ENCODE measurements around the gene RNF215. TPM values are rescaled to one million over a fixed set of nuclear protein-coding genes. Genes with fewer than 3 reads are reported as not detected.

The RNF215 gene
- total and polyA plus RNA-seq, 10 of the 15 experiments (the other 5 are each of a cell fraction or from before 2014, with no cell fraction given) = 0.31 to 7.6 (median 3.0) TPM; not detected in 1

DNA sequence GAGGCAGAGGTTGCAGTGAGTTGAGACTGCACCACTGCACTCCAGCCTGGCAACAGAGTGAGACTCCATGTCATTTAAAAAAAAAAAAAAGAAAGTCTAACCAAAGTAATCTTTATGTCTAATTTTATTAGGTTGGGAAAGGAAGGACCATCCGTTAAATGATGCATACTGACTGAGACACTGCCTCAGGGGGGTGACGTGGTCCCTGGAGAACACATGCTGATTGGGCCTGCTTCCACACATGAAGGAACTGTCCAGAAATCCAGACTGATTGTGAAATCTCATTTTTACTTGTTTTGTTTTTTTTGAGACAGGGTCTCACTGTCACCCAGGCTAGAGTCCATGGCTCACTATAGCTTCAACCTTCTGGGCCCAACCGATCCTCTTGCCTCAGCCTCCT lies 36.0 kb downstream of the RNF215 start (continued):
- TF ChIP-seq CHD4 (IDR thresholded peaks at IDR 0.05) = no peak

DNA sequence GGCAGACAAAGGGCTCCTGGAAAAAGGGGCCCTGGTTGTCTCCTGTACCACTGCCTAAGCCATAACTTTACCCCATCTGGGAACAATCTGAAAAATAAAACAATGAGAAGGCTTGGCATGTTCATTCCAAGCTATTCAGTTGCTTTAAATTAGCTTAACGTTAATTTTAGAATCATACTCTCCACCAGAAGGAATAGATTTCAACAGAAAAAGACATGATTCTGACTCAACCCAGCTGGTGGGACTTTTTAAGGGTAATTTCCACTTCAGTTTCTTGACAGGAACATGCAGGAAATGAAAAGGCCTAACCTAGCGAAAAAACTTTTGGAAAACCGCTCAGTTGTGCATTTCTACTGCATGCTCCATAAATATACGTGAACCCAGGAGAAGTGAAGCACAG lies 38.4 kb downstream of the RNF215 start:
- no TSS peak for BruUV-seq (replicated peaks)
- CTCF ChIA-PET = interaction anchor here (1.2 to 6.0 kb wide), 4 partner anchors 11 to 86 kb away, joined by 3 to 44 read pairs (median 4); partner anchors contain the start of genes CASTOR1 and RNF215
- peak overlapping the region; percentile 77 for H3K27ac ChIP-seq (ENCODE audit: control insufficient read depth, insufficient read depth)
- H3K9me3 ChIP-seq (replicated peaks; ENCODE audit: control insufficient read depth, insufficient read depth, low read length) = no peaks in the 10 kb centered on the region
- WGBS (ENCODE audit: insufficient coverage, insufficient replicate concordance, low lambda C conversion rate, missing lambda C conversion rate) = 22% methylated on average over 4 of the region's 4 CpGs
- H3K27me3 ChIP-seq (replicated peaks in 1 of 2; ENCODE audit: control insufficient read depth in 2 of 2, insufficient read depth in 2 of 2, low read length in 1 of 2) = no peaks in the 10 kb centered on the region
- peaks cover 53% of the 10 kb centered on the region for H3K79me2 ChIP-seq (ENCODE audit: control insufficient read depth, insufficient read depth, low read length)
- H3K9ac ChIP-seq (ENCODE audit: control insufficient read depth, insufficient read depth, low read length) = peak overlapping the region; percentile 24; the same call in 1 of the 2 replicates
- intact Hi-C loops (cut with micrococcal nuclease; ENCODE audit: unreplicated experiment) = no loop called here
- RAD21 ChIA-PET (ENCODE audit: unreplicated experiment) = interaction anchor here (0.6 to 3.4 kb wide), 5 partner anchors 22 to 61 kb away, joined by 3 to 22 read pairs (median 5); partner anchors contain the start of genes RNF215 and TBC1D10A
- POLR2A ChIA-PET = interaction anchor here (0.6 to 5.7 kb wide), 7 partner anchors 8 to 153 kb away, joined by 3 to 27 read pairs (median 5); partner anchors contain the start of gene TBC1D10A
- SMC1A ChIA-PET (ENCODE audit: uncharacterized antibody, unreplicated experiment) = interaction anchor here (0.6 to 1.4 kb wide), 2 partner anchors 44 to 60 kb away, joined by 3 to 4 read pairs; no protein-coding TSS in a partner anchor
- H3K4me3 ChIP-seq = peak overlapping the region; percentile 28; the same call in 1 of the 2 replicates
- FAIRE-seq (no peak), DNase-seq (ENCODE audit: low read depth, low spot score) (no peak), ATAC-seq (peak; percentile 41)
- no peaks in the 10 kb centered on the region for H4K20me1 ChIP-seq (ENCODE audit: control insufficient read depth, insufficient read depth)
- peaks cover 13% of the 10 kb centered on the region for H3K4me1 ChIP-seq (ENCODE audit: control insufficient read depth, insufficient read depth, low read length)
- peak overlapping the region; percentile 49 for H3K4me2 ChIP-seq (ENCODE audit: control insufficient read depth, insufficient read depth)
- no peak overlapping the region for H2AFZ ChIP-seq (ENCODE audit: control insufficient read depth, low read depth, low read length)
- in situ Hi-C loops (cut with MboI) = no loop called here
- H3K36me3 ChIP-seq (ENCODE audit: control insufficient read depth in 2 of 2, insufficient read depth in 2 of 2, low read length in 1 of 2) = peaks cover 26 to 40% of the 10 kb centered on the region in 2 experiments
- no peak for TF ChIP-seq PML (IDR thresholded peaks at IDR 0.05; ENCODE audit: low read length)
- no peak for TF ChIP-seq KLF5 (IDR thresholded peaks at IDR 0.05; ENCODE audit: partially characterized antibody)
- TF ChIP-seq CBX3 (IDR thresholded peaks at IDR 0.05; ENCODE audit: borderline replicate concordance, low read depth) = no peak
- peak; percentile 59 for TF ChIP-seq JUNB (IDR thresholded peaks at IDR 0.05)
- peak; percentile 50 to 63; a peak in 2 of 4 replicates for TF ChIP-seq IKZF2 (IDR thresholded peaks at IDR 0.05)
- no peak for TF ChIP-seq ZSCAN29 (IDR thresholded peaks at IDR 0.05)
- 0 out of 2 replicates have a peak, but pooled peaks have one; percentile 19 for TF ChIP-seq CREM (IDR thresholded peaks at IDR 0.05; ENCODE audit: low read depth)
- peak; percentile 56 for TF ChIP-seq IKZF1 (conservative IDR thresholded peaks at IDR 0.05)
- TF ChIP-seq FOXK2 (IDR thresholded peaks at IDR 0.05) = no peak
- TF ChIP-seq, protein P1, sequence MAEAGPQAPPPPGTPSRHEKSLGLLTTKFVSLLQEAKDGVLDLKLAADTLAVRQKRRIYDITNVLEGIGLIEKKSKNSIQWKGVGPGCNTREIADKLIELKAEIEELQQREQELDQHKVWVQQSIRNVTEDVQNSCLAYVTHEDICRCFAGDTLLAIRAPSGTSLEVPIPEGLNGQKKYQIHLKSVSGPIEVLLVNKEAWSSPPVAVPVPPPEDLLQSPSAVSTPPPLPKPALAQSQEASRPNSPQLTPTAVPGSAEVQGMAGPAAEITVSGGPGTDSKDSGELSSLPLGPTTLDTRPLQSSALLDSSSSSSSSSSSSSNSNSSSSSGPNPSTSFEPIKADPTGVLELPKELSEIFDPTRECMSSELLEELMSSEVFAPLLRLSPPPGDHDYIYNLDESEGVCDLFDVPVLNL (IDR thresholded peaks at IDR 0.05; ENCODE audit: low read depth, low read length) = no peak
- TF ChIP-seq CHD2 (IDR thresholded peaks at IDR 0.05; ENCODE audit: borderline replicate concordance, low read depth, low read length) = no peak
- TF ChIP-seq, protein P2, sequence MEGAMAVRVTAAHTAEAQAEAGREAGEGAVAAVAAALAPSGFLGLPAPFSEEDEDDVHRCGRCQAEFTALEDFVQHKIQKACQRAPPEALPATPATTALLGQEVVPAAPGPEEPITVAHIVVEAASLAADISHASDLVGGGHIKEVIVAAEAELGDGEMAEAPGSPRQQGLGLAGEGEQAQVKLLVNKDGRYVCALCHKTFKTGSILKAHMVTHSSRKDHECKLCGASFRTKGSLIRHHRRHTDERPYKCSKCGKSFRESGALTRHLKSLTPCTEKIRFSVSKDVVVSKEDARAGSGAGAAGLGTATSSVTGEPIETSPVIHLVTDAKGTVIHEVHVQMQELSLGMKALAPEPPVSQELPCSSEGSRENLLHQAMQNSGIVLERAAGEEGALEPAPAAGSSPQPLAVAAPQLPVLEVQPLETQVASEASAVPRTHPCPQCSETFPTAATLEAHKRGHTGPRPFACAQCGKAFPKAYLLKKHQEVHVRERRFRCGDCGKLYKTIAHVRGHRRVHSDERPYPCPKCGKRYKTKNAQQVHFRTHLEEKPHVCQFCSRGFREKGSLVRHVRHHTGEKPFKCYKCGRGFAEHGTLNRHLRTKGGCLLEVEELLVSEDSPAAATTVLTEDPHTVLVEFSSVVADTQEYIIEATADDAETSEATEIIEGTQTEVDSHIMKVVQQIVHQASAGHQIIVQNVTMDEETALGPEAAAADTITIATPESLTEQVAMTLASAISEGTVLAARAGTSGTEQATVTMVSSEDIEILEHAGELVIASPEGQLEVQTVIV (IDR thresholded peaks at IDR 0.05; ENCODE audit: borderline replicate concordance, partially characterized antibody) = no peak
- TF ChIP-seq GATAD2B (conservative IDR thresholded peaks at IDR 0.05; ENCODE audit: low read depth) = peak; percentile 31; the same call in 1 of the 2 replicates
- no peak for TF ChIP-seq KDM1A (IDR thresholded peaks at IDR 0.05; ENCODE audit: borderline replicate concordance)
- no peak for TF ChIP-seq TCF7 (IDR thresholded peaks at IDR 0.05; ENCODE audit: borderline replicate concordance)
- no peak for TF ChIP-seq ETV6 (conservative IDR thresholded peaks at IDR 0.05 in 1 of 2, IDR thresholded peaks at IDR 0.05 in 1 of 2; ENCODE audit: borderline replicate concordance in 1 of 2, low read depth in 1 of 2)
- TF ChIP-seq MTA2 (IDR thresholded peaks at IDR 0.05; ENCODE audit: low read depth) = no peak
- TF ChIP-seq, protein P3, sequence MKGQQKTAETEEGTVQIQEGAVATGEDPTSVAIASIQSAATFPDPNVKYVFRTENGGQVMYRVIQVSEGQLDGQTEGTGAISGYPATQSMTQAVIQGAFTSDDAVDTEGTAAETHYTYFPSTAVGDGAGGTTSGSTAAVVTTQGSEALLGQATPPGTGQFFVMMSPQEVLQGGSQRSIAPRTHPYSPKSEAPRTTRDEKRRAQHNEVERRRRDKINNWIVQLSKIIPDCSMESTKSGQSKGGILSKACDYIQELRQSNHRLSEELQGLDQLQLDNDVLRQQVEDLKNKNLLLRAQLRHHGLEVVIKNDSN (IDR thresholded peaks at IDR 0.05; ENCODE audit: borderline replicate concordance, extremely low read length, insufficient read depth, low read depth, low read length) = no peak
- peak; percentile 58 for TF ChIP-seq RELA (IDR thresholded peaks at IDR 0.05; ENCODE audit: borderline replicate concordance, partially characterized antibody)

Data from GM12878 (cell line).